Measurements from ENCODE around the gene PXDC1.

DNA sequence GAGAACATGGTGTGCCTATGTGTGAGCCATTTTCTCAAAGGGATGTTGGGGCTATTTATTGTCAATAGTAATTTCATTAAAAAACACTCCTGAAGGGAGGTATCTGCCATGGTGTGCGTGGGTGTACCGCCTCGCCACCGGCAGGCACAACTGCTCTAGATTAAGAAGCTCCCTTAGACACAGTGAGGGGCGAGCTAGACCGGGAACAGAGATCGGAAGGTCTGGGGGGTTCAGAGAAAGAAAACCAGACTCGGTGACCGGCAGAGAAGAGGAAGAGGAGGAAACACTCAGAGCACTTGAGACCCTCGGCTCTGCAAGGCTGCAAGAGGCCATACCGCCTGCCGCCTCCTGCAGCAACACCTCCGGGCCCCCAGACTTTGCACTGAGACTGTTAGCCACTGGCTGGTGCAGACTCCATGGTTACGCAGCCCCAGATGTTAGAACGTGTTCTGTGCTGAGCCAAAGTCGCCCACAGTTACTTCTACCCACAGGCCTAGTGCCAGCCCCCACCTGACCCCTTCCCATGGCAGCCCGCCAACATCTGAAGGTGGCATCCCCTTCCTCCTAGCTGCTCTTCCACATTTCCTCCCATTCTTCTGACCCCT lies 18.1 kb downstream of the PXDC1 start:
- TF ChIP-seq, protein P1, sequence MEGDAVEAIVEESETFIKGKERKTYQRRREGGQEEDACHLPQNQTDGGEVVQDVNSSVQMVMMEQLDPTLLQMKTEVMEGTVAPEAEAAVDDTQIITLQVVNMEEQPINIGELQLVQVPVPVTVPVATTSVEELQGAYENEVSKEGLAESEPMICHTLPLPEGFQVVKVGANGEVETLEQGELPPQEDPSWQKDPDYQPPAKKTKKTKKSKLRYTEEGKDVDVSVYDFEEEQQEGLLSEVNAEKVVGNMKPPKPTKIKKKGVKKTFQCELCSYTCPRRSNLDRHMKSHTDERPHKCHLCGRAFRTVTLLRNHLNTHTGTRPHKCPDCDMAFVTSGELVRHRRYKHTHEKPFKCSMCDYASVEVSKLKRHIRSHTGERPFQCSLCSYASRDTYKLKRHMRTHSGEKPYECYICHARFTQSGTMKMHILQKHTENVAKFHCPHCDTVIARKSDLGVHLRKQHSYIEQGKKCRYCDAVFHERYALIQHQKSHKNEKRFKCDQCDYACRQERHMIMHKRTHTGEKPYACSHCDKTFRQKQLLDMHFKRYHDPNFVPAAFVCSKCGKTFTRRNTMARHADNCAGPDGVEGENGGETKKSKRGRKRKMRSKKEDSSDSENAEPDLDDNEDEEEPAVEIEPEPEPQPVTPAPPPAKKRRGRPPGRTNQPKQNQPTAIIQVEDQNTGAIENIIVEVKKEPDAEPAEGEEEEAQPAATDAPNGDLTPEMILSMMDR (IDR thresholded peaks at IDR 0.05): no peak
- no peak for TF ChIP-seq ZFX (IDR thresholded peaks at IDR 0.05; ENCODE audit: borderline replicate concordance)
